Measurements from ENCODE around the gene SLC44A1. TPM values are rescaled to one million over a fixed set of nuclear protein-coding genes. Genes with fewer than 3 reads are reported as not detected.

The SLC44A1 gene
- total RNA-seq, 4 donors from 2014 or later, result 39.3 to 94.1 (median 58.3) TPM

- Histone ChIP-seq H3K4me3 (no peak overlapping the region), H3K9me3 (no peaks in the 10 kb centered on the region), H3K27ac (peak overlapping the region; percentile 21 to 49 (median 36)), H3K36me3 (no peaks in the 10 kb centered on the region), H3K27me3 (no peaks in the 10 kb centered on the region), H3K4me1 (peaks cover 8 to 36% (median 19%) of the 10 kb centered on the region in 4 donors)
- in situ Hi-C loops (cut with MboI; ENCODE audit: low pct_ligation_motif_present in 1 of 4, low pct_unique_long_range_greater_than_20kb in 1 of 4, low sequenced_read_pairs in 3 of 4), result no loop called here
- TF ChIP-seq POLR2AphosphoS5 (IDR thresholded peaks at IDR 0.05) (no peak), EP300 (IDR thresholded peaks at IDR 0.05; ENCODE audit: low read depth) (no peak), POLR2A (IDR thresholded peaks at IDR 0.05) (no peak)
- TF ChIP-seq, protein P1, sequence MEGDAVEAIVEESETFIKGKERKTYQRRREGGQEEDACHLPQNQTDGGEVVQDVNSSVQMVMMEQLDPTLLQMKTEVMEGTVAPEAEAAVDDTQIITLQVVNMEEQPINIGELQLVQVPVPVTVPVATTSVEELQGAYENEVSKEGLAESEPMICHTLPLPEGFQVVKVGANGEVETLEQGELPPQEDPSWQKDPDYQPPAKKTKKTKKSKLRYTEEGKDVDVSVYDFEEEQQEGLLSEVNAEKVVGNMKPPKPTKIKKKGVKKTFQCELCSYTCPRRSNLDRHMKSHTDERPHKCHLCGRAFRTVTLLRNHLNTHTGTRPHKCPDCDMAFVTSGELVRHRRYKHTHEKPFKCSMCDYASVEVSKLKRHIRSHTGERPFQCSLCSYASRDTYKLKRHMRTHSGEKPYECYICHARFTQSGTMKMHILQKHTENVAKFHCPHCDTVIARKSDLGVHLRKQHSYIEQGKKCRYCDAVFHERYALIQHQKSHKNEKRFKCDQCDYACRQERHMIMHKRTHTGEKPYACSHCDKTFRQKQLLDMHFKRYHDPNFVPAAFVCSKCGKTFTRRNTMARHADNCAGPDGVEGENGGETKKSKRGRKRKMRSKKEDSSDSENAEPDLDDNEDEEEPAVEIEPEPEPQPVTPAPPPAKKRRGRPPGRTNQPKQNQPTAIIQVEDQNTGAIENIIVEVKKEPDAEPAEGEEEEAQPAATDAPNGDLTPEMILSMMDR (IDR thresholded peaks at IDR 0.05), result no peak
- no peak for DNase-seq
- intact Hi-C loops (cut with DNase I; ENCODE audit: low total_unique reads), result no loop called here
These were observed 85.8 kb downstream of the SLC44A1 start for GRCh38 chr9:105330201-105330600.

- H3K27ac ChIP-seq, result peak overlapping the region; percentile 21 to 49 (median 36)
These were observed 86.3 kb downstream of the SLC44A1 start for GRCh38 chr9:105330755-105331154.

DNA sequence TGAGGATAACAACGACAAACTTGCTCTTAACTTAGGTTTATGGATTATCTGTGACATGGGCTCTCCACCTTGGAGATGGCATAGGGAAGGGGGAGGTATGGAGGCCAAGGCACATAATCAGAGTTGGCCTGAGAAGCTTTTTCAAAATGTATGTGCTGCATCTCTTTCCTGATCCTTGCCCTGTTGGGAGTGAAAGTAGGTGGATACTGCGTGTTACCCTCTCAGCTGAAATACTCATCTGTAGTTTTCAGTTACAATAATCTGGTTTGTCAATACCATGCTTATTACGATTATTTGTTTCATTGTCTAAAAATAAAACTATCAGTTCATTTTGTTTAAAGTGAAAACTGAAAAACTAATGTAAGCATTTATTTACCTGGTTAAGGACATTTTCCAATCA, 86.7 kb downstream of the SLC44A1 start:
- DNase-seq, result no peak
- peak overlapping the region in 3 of 4 donors; percentile 27 to 49 (median 27) for H3K27ac ChIP-seq
- in situ Hi-C loops (cut with MboI; ENCODE audit: low pct_ligation_motif_present in 1 of 4, low pct_unique_long_range_greater_than_20kb in 1 of 4, low sequenced_read_pairs in 3 of 4), result no loop called here

More at GRCh38 chr9:105330755-105331154, 86.3 kb downstream of the SLC44A1 start:
- no peaks in the 10 kb centered on the region for H3K9me3 ChIP-seq
- H3K4me3 ChIP-seq, result no peak overlapping the region
- no peaks in the 10 kb centered on the region for H3K27me3 ChIP-seq
- no peaks in the 10 kb centered on the region for H3K36me3 ChIP-seq
- no peak for DNase-seq
- no peak for TF ChIP-seq POLR2A (IDR thresholded peaks at IDR 0.05)
- TF ChIP-seq POLR2AphosphoS5 (IDR thresholded peaks at IDR 0.05), result no peak
- TF ChIP-seq, protein P1 (IDR thresholded peaks at IDR 0.05), result no peak
- TF ChIP-seq EP300 (IDR thresholded peaks at IDR 0.05; ENCODE audit: low read depth), result no peak
- H3K4me1 ChIP-seq, result peaks cover 8 to 36% (median 19%) of the 10 kb centered on the region in 4 donors
- in situ Hi-C loops (cut with MboI; ENCODE audit: low pct_ligation_motif_present in 1 of 4, low pct_unique_long_range_greater_than_20kb in 1 of 4, low sequenced_read_pairs in 3 of 4) (no loop called here), intact Hi-C loops (cut with DNase I; ENCODE audit: low total_unique reads) (no loop called here)

GRCh38 chr9:105331755-105332154, 87.3 kb downstream of the SLC44A1 start:
- H3K4me1 ChIP-seq, result peaks cover 8 to 36% (median 19%) of the 10 kb centered on the region in 4 donors
- peaks cover 0 to 7% (median 0%) of the 10 kb centered on the region in 4 donors for H3K36me3 ChIP-seq
- H3K9me3 ChIP-seq, result no peaks in the 10 kb centered on the region
- H3K27me3 ChIP-seq, result no peaks in the 10 kb centered on the region
- intact Hi-C loops (cut with DNase I; ENCODE audit: low total_unique reads), result no loop called here
- in situ Hi-C loops (cut with MboI; ENCODE audit: low pct_ligation_motif_present in 1 of 4, low pct_unique_long_range_greater_than_20kb in 1 of 4, low sequenced_read_pairs in 3 of 4), result no loop called here
- WGBS, 2 donors (ENCODE audit: low coverage in 1 of 2), result 100% methylated on average over 1 of the region's 1 CpG; no CpG with 5 or more reads in 1 of the 2 donors
- H3K4me3 ChIP-seq, result no peak overlapping the region
- TF ChIP-seq EP300 (IDR thresholded peaks at IDR 0.05; ENCODE audit: low read depth) (no peak), POLR2A (IDR thresholded peaks at IDR 0.05) (no peak), POLR2AphosphoS5 (IDR thresholded peaks at IDR 0.05) (no peak)
- TF ChIP-seq, protein P1 (IDR thresholded peaks at IDR 0.05), result no peak
- H3K27ac ChIP-seq, result peak overlapping the region in 3 of 4 donors; percentile 3 to 27 (median 27)
- no peak for DNase-seq

More for the DNA sequence above, 86.7 kb downstream of the SLC44A1 start:
- Histone ChIP-seq H3K36me3 (peaks cover 0 to 1% (median 0%) of the 10 kb centered on the region in 4 donors), H3K4me1 (peaks cover 8 to 36% (median 19%) of the 10 kb centered on the region in 4 donors), H3K9me3 (no peaks in the 10 kb centered on the region), H3K4me3 (no peak overlapping the region), H3K27me3 (no peaks in the 10 kb centered on the region)
- intact Hi-C loops (cut with DNase I; ENCODE audit: low total_unique reads), result no loop called here
- no peak for TF ChIP-seq POLR2A (IDR thresholded peaks at IDR 0.05)
- TF ChIP-seq POLR2AphosphoS5 (IDR thresholded peaks at IDR 0.05), result no peak
- TF ChIP-seq, protein P1 (IDR thresholded peaks at IDR 0.05), result no peak
- TF ChIP-seq EP300 (IDR thresholded peaks at IDR 0.05; ENCODE audit: low read depth), result no peak
- 74 to 80% methylated on average over 3 of the region's 3 CpGs for WGBS, 2 donors (ENCODE audit: low coverage in 1 of 2)
